PC-9 (cell line): ENCODE measurements around the gene CADM4. TPM values are rescaled to one million over a fixed set of nuclear protein-coding genes. Genes with fewer than 3 reads are reported as not detected.

Experiments used
- BruUV-seq: library from RNA; stranded (reverse); fragments of 400-500 nt; replicated peaks from 2 replicates; lab custom pipeline; 2021; lab: Mats Ljungman, UMichigan
- CTCF ChIA-PET: fragments of 300-600 bp; sonication (Branson Sonifier 250); formaldehyde crosslinking; loops from one replicate; lab custom pipeline; 2022; ENCODE audit warnings: antibody characterized with exemption; lab: Charles Lee
- POLR2A ChIA-PET: fragments of 300-600 bp; sonication (Branson Sonifier 250); formaldehyde crosslinking; loops from one replicate; lab custom pipeline; 2022; ENCODE audit warnings: antibody characterized with exemption; ENCODE audit not compliant: unreplicated experiment; lab: Charles Lee
- DNase-seq, 2 experiments: peaks; one replicate each; pipeline versions ENCODE4 v3.0.0 to v3.0.0-alpha.2; 2015 to 2022; ENCODE audit warnings: mixed read lengths in 1 of 2
- H2AFZ ChIP-seq: fragments of 200-600 bp; sonication (generic); 2 replicates; pipeline ENCODE4 v1.8.1; 2017; ENCODE audit warnings: antibody characterized with exemption
- H3F3A ChIP-seq: fragments of 200-600 bp; sonication (generic); 2 replicates; pipeline ENCODE4 v1.8.1; 2017; ENCODE audit warnings: antibody characterized with exemption, mild to moderate bottlenecking, low read depth; ENCODE audit not compliant: insufficient read depth
- H3K27ac ChIP-seq: fragments of 200-600 bp; sonication (generic); 2 replicates; pipeline ENCODE4 v1.6.1; 2016; ENCODE audit warnings: mixed run types
- H3K27me3 ChIP-seq: fragments of 200-600 bp; sonication (generic); 2 replicates; pipeline ENCODE4 v1.6.1; 2016; ENCODE audit warnings: low read depth, mixed run types; ENCODE audit not compliant: insufficient read depth
- H3K36me3 ChIP-seq: fragments of 200-600 bp; sonication (generic); 2 replicates; pipeline ENCODE4 v1.6.1; 2016; ENCODE audit warnings: low read depth, mixed run types
- H3K4me1 ChIP-seq: fragments of 200-600 bp; sonication (generic); replicated peaks from 2 replicates; pipeline ENCODE4 v1.6.1; 2016; ENCODE audit warnings: mixed run types; ENCODE audit not compliant: insufficient read depth
- H3K4me2 ChIP-seq: fragments of 200-600 bp; sonication (generic); 2 replicates; pipeline ENCODE4 v1.6.1; 2017; ENCODE audit warnings: mixed run types
- H3K4me3 ChIP-seq: fragments of 200-600 bp; sonication (generic); 2 replicates; pipeline ENCODE4 v1.6.1; 2016; ENCODE audit warnings: mixed run types
- H3K79me2 ChIP-seq: fragments of 200-600 bp; sonication (generic); 2 replicates; pipeline ENCODE4 v1.6.1; 2017; ENCODE audit warnings: low read depth, mixed run types
- H3K9me2 ChIP-seq: fragments of 200-600 bp; sonication (generic); 2 replicates; pipeline ENCODE4 v1.8.1; 2017; ENCODE audit warnings: mild to moderate bottlenecking; ENCODE audit not compliant: insufficient read depth
- H3K9me3 ChIP-seq: fragments of 200-600 bp; sonication (generic); 2 replicates; pipeline ENCODE4 v1.8.1; 2016; ENCODE audit warnings: low read depth; ENCODE audit not compliant: insufficient read depth
- H4K20me1 ChIP-seq: fragments of 200-600 bp; sonication (generic); 2 replicates; pipeline ENCODE4 v1.8.1; 2017; ENCODE audit not compliant: insufficient read depth
- EZH2 ChIP-seq: fragments of 200-600 bp; sonication (generic); IDR thresholded peaks from 2 replicates; pipeline ENCODE4 v1.8.0; 2017; ENCODE audit warnings: antibody characterized with exemption, low read depth
- intact Hi-C: fragments of 100-400 bp; cut with micrococcal nuclease; formaldehyde crosslinking; loops from one replicate; pipeline ENCODE4 v1.10.0; 2022; ENCODE audit not compliant: unreplicated experiment
- total RNA-seq: library from RNA; stranded (reverse); gene quantifications from 2 replicates; pipeline ENCODE4 v1.2.3, GENCODE V29; 2021
- TF ChIP-seq, protein P1 (sequence below): fragments of 200-600 bp; sonication (generic); conservative IDR thresholded peaks from 2 replicates; pipeline ENCODE4 v1.6.1; 2017; ENCODE audit warnings: mixed run types, antibody characterized with exemption, mild to moderate bottlenecking, moderate library complexity

Gene CADM4
- total RNA-seq, 1 experiment from 2014 or later, result 71.1 TPM

- intact Hi-C loops, result loop anchor here (1.0 to 5.0 kb wide), 2 partner anchors 20 to 49 kb away; partner anchors contain the start of genes ETHE1, IRGQ and ZNF576
Measured at GRCh38 chr19:43575955-43576878, 63.4 kb downstream of the CADM4 start.

DNA sequence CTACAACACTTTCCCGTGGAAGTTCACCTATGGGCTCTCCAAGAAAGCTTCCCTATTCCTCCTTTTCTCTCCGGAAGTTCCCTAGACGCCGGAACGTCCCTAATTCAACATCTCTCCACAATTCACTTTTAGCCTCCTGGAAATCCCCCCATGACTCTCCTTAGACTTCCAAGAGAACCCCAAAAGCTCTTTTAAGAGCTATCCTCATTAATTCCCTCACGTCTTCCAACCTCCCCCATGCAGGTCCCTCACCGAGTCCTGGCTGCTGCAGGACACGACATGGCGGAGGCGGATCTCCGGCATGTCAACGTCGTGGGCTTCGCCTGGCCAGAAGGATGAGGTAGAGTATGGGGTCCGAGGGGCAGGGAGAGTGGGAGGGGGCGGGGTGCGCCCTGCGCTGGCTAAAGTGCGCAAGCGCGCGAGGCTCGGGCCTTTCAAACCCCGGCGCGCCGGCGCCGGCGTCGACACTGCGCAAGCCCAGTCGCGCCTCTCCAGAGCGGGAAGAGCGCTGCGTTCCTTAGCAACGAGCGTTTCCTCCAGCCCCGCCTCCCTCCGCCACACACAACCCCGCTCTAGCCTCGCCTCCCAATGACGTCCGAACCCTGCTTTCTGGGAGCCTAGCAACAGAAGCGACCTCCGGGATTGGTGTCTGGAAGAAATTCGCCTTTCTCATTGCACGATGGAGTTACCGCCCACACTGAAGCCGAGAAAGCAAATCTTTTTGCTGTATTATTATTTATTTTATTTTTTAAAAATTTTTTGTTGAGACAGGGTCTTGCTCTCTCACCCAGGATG is 64.3 kb downstream of the CADM4 start, which contains the start of the genes PINLYP and XRCC1:
Gene PINLYP (plus strand): TSS at position 646 of the 795 bp plus-strand sequence. CDS start 1,391 bp downstream, outside the sequence.
Gene XRCC1 (minus strand): TSS at position 372 of the 795 bp plus-strand sequence. CDS start 69 bp downstream, at position 303.
- ChIA-PET CTCF (interaction anchor here (0.6 to 1.1 kb wide), 4 partner anchors 20 to 430 kb away, joined by 3 to 5 read pairs (median 4); partner anchors contain the start of genes IRGQ and ZNF576), POLR2A (no interaction called here)
- H3K9me2 ChIP-seq, result no peaks in the 10 kb centered on the region
- peaks cover 10% of the 10 kb centered on the region; the same call in 1 of the 2 replicates for H3K4me1 ChIP-seq
- peak within 1 kb of the TSS; percentile 90 for H3K4me2 ChIP-seq
- peak; percentile 92 to 95 for DNase-seq
- no peak within 1 kb of the TSS for H3K27ac ChIP-seq
- peak within 1 kb of the TSS; percentile 100 for H2AFZ ChIP-seq
- intact Hi-C loops, result loop anchor here (1.0 to 5.0 kb wide), 2 partner anchors 21 to 48 kb away; partner anchors contain the start of genes ETHE1, IRGQ and ZNF576
- H3K4me3 ChIP-seq, result peak within 1 kb of the TSS; percentile 94
- no peak for TF ChIP-seq EZH2
- TF ChIP-seq, protein P1, sequence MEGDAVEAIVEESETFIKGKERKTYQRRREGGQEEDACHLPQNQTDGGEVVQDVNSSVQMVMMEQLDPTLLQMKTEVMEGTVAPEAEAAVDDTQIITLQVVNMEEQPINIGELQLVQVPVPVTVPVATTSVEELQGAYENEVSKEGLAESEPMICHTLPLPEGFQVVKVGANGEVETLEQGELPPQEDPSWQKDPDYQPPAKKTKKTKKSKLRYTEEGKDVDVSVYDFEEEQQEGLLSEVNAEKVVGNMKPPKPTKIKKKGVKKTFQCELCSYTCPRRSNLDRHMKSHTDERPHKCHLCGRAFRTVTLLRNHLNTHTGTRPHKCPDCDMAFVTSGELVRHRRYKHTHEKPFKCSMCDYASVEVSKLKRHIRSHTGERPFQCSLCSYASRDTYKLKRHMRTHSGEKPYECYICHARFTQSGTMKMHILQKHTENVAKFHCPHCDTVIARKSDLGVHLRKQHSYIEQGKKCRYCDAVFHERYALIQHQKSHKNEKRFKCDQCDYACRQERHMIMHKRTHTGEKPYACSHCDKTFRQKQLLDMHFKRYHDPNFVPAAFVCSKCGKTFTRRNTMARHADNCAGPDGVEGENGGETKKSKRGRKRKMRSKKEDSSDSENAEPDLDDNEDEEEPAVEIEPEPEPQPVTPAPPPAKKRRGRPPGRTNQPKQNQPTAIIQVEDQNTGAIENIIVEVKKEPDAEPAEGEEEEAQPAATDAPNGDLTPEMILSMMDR, result no peak
- H3K36me3 ChIP-seq, result no peaks in the 10 kb centered on the region; the same call in 1 of the 2 replicates
- H3K27me3 ChIP-seq, result no peaks in the 10 kb centered on the region
- H3K9me3 ChIP-seq, result no peaks in the 10 kb centered on the region
- no TSS peak for BruUV-seq
- no peaks in the 10 kb centered on the region for H4K20me1 ChIP-seq
- H3F3A ChIP-seq, result no peaks in the 10 kb centered on the region
- H3K79me2 ChIP-seq, result peaks cover 10% of the 10 kb centered on the region

More at GRCh38 chr19:43575955-43576878, 63.4 kb downstream of the CADM4 start:
- peaks cover 10% of the 10 kb centered on the region; the same call in 1 of the 2 replicates for H3K4me1 ChIP-seq
- no peak overlapping the region for H3K27ac ChIP-seq
- peak overlapping the region; percentile 90 for H3K4me2 ChIP-seq
- ChIA-PET CTCF (interaction anchor here (0.6 kb wide), 1 partner anchor 19 kb away, joined by 3 read pairs; no protein-coding TSS in a partner anchor), POLR2A (no interaction called here)
- DNase-seq, result peak in 1 of 2 experiments; percentile 18
- H3K27me3 ChIP-seq, result no peaks in the 10 kb centered on the region
- no peaks in the 10 kb centered on the region; the same call in 1 of the 2 replicates for H3K36me3 ChIP-seq
- peak overlapping the region; percentile 94; the same call in 1 of the 2 replicates for H3K4me3 ChIP-seq
- H3K9me3 ChIP-seq, result no peaks in the 10 kb centered on the region
- BruUV-seq, result TSS peak; percentile 77
- peaks cover 10% of the 10 kb centered on the region for H3K79me2 ChIP-seq
- TF ChIP-seq EZH2, result no peak
- TF ChIP-seq, protein P1, result no peak
- H3K9me2 ChIP-seq, result no peaks in the 10 kb centered on the region
- no peaks in the 10 kb centered on the region for H3F3A ChIP-seq
- peak overlapping the region; percentile 80 for H2AFZ ChIP-seq
- H4K20me1 ChIP-seq, result no peaks in the 10 kb centered on the region
